Measurements from ENCODE around the gene KBTBD12. TPM values are rescaled to one million over a fixed set of nuclear protein-coding genes. Genes with fewer than 3 reads are reported as not detected.

The KBTBD12 gene
- total RNA-seq, 3 donors from 2014 or later (not counting 1 experiment from before 2014, with no cell fraction given), result 0.12 TPM; not detected in 2

DNA sequence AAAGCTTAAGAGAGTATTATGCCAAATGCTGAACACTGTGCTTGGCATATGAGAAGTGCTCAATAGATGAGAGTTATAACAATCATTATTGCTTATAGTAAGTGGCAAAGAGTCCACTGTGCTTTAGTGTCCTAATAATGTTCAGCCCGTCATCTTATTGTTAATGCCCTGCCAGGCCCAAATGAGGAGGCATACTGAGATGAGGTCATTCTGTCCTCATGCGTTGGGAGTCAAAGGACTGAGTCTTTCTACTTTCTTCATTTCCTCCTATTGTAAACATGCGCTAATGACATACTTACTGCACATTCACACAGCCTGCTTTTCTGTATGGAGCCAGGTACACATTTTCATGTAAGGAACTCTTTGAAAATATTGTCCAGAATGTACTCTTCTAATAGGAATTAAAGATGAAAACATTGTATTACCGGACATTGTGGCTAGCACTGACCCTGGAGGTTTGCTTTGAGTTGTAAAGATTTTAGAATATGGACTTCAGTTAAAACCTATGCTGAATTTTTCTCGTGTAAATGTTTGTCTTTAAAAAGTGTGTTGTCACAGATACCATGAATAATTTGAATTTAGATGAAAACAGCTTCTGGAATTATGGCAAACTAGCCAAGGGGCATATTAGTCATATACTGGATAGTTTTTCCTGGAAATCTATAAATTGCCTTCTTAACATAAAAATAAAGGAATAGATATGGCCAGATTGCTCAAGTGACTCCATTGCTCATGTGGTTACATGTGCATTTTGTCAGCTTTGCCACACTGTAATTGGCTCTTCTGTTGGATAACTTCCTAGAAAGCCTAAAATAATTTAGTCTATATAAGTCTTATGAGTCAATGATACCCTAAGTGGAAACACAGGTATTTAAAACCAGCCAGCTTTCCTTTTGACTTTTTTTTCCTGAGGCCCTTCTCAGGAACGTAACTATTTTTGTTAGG lies 38.3 kb downstream of the KBTBD12 start:
- Histone ChIP-seq H3K27ac (ENCODE audit: low read length) (no peak overlapping the region), H3K9me3 (ENCODE audit: control insufficient read depth, insufficient read depth, low read length) (no peaks in the 10 kb centered on the region), H3K36me3 (ENCODE audit: control insufficient read depth, insufficient read depth, low read length) (no peaks in the 10 kb centered on the region), H3K4me3 (ENCODE audit: low read length) (no peak overlapping the region), H3K27me3 (ENCODE audit: control insufficient read depth, insufficient read depth, low read length) (no peaks in the 10 kb centered on the region), H3K4me1 (ENCODE audit: control insufficient read depth, insufficient read depth, low read length) (no peaks in the 10 kb centered on the region)
- Mint-ChIP-seq H3K9me3 (no peaks in the 10 kb centered on the region), H3K27me3 (ENCODE audit: low read depth in 2 of 2) (peaks cover 5 to 36% of the 10 kb centered on the region in 2 donors), H3K36me3 (no peaks in the 10 kb centered on the region), H3K27ac (no peak overlapping the region), H3K4me1 (no peaks in the 10 kb centered on the region), H3K4me3 (no peak overlapping the region)
- DNase-seq (no peak), ATAC-seq (no peak)
- 90% methylated on average over 6 of the region's 6 CpGs for WGBS (ENCODE audit: insufficient coverage)
- intact Hi-C loops (cut with micrococcal nuclease), result no loop called here
- TF ChIP-seq, protein P1, sequence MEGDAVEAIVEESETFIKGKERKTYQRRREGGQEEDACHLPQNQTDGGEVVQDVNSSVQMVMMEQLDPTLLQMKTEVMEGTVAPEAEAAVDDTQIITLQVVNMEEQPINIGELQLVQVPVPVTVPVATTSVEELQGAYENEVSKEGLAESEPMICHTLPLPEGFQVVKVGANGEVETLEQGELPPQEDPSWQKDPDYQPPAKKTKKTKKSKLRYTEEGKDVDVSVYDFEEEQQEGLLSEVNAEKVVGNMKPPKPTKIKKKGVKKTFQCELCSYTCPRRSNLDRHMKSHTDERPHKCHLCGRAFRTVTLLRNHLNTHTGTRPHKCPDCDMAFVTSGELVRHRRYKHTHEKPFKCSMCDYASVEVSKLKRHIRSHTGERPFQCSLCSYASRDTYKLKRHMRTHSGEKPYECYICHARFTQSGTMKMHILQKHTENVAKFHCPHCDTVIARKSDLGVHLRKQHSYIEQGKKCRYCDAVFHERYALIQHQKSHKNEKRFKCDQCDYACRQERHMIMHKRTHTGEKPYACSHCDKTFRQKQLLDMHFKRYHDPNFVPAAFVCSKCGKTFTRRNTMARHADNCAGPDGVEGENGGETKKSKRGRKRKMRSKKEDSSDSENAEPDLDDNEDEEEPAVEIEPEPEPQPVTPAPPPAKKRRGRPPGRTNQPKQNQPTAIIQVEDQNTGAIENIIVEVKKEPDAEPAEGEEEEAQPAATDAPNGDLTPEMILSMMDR (IDR thresholded peaks at IDR 0.05), result no peak

DNA sequence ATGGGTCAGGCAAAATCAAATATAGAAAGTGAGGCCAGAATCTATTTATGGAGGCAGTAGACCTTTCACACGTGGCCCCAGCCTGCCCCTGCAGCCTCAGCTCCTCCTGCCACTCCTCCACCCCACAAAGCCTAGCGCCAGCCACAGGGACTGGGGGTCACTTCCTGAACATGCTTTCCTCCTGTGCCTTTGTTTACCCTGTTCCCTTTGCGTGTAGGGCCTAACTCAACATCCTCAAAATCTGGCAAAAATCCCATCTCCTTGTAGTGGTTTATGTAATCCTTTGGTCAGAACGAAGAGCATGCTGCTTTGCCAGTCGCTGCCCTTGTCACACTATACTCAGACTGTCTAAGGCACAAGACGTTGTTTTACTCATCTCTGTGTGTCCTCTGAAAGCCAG lies 39.6 kb downstream of the KBTBD12 start:
- intact Hi-C loops (cut with micrococcal nuclease), result no loop called here
- no peak for ATAC-seq
- H3K4me1 Mint-ChIP-seq, result no peaks in the 10 kb centered on the region

DNA sequence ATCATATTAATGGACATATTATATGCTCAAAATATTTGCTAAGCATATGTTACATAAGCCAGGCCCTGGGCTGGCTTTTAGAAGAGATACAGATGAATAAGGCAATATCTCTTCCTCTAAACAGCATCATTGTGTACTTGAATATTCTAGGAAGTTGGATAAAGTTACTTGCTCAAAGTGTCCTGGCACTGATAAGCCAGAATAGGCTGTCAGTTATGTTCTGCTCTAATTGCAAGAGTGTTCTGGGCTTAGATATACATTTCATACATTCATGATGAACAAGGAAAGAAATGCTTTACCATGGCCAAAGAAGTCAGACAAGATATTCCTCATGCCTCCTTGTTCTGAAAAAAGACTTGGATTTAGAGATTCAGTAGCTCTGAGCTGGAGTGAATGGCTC lies 40.7 kb downstream of the KBTBD12 start:
- H3K9me3 Mint-ChIP-seq, result no peaks in the 10 kb centered on the region
- TF ChIP-seq, protein P1 (IDR thresholded peaks at IDR 0.05), result no peak
- no peak for DNase-seq
- Histone ChIP-seq H3K9me3 (ENCODE audit: control insufficient read depth, insufficient read depth, low read length) (no peaks in the 10 kb centered on the region), H3K4me1 (ENCODE audit: control insufficient read depth, insufficient read depth, low read length) (no peaks in the 10 kb centered on the region), H3K27me3 (ENCODE audit: control insufficient read depth, insufficient read depth, low read length) (no peaks in the 10 kb centered on the region), H3K36me3 (ENCODE audit: control insufficient read depth, insufficient read depth, low read length) (no peaks in the 10 kb centered on the region), H3K4me3 (ENCODE audit: low read length) (no peak overlapping the region), H3K27ac (ENCODE audit: low read length) (no peak overlapping the region)
- no peak overlapping the region for H3K27ac Mint-ChIP-seq
- H3K4me1 Mint-ChIP-seq, result no peaks in the 10 kb centered on the region
- no peaks in the 10 kb centered on the region for H3K36me3 Mint-ChIP-seq
- intact Hi-C loops (cut with micrococcal nuclease), result no loop called here
- no peak overlapping the region for H3K4me3 Mint-ChIP-seq
- no peak for ATAC-seq
- peaks cover 8 to 20% of the 10 kb centered on the region in 2 donors for H3K27me3 Mint-ChIP-seq (ENCODE audit: low read depth in 2 of 2)

More for the DNA sequence above, 39.6 kb downstream of the KBTBD12 start:
- 61% methylated on average over 6 of the region's 6 CpGs for WGBS (ENCODE audit: insufficient coverage)
- peaks cover 5 to 25% of the 10 kb centered on the region in 2 donors for H3K27me3 Mint-ChIP-seq (ENCODE audit: low read depth in 2 of 2)
- Histone ChIP-seq H3K4me1 (ENCODE audit: control insufficient read depth, insufficient read depth, low read length) (no peaks in the 10 kb centered on the region), H3K4me3 (ENCODE audit: low read length) (no peak overlapping the region), H3K36me3 (ENCODE audit: control insufficient read depth, insufficient read depth, low read length) (no peaks in the 10 kb centered on the region), H3K27me3 (ENCODE audit: control insufficient read depth, insufficient read depth, low read length) (no peaks in the 10 kb centered on the region), H3K27ac (ENCODE audit: low read length) (no peak overlapping the region), H3K9me3 (ENCODE audit: control insufficient read depth, insufficient read depth, low read length) (no peaks in the 10 kb centered on the region)
- TF ChIP-seq, protein P1 (IDR thresholded peaks at IDR 0.05), result no peak
- no peak for DNase-seq
- no peaks in the 10 kb centered on the region for H3K9me3 Mint-ChIP-seq
- no peaks in the 10 kb centered on the region for H3K36me3 Mint-ChIP-seq
- H3K27ac Mint-ChIP-seq, result no peak overlapping the region
- no peak overlapping the region for H3K4me3 Mint-ChIP-seq

Data from natural killer cell (primary cell).